Fibroblast of the aortic adventitia (primary cell): ENCODE data around the gene ARHGEF25. TPM values are rescaled to one million over a fixed set of nuclear protein-coding genes. Genes with fewer than 3 reads are reported as not detected.

ENCODE experiments used
- DNase-seq: peaks from one replicate; pipeline ENCODE4 v3.0.0-alpha.2; 2010; ENCODE audit warnings: low read depth
- H3K4me3 ChIP-seq: 2 replicates; pipeline ENCODE4 v1.5.1; 2011; ENCODE audit warnings: low read depth, mild to moderate bottlenecking, control low read depth, low read length, moderate library complexity
- total RNA-seq: library from RNA; depleted of rRNA; stranded (reverse); fragments of >200 nt; gene quantifications from 2 replicates; pipeline ENCODE4 v1.2.3, GENCODE V29; 2012; ENCODE audit warnings: low replicate concordance
- TF ChIP-seq, protein P1 (sequence below): IDR thresholded peaks from 2 replicates; pipeline ENCODE4 v1.5.1; 2011; ENCODE audit warnings: mild to moderate bottlenecking, low read length, control low read depth, inconsistent platforms; ENCODE audit not compliant: insufficient read depth

ARHGEF25 gene
- total RNA-seq, 1 donor, result 18.3 TPM

GRCh38 chr12:57592551-57593165 is 18.6 kb upstream of the ARHGEF25 start:
- H3K4me3 ChIP-seq, result no peak overlapping the region
- TF ChIP-seq, protein P1, sequence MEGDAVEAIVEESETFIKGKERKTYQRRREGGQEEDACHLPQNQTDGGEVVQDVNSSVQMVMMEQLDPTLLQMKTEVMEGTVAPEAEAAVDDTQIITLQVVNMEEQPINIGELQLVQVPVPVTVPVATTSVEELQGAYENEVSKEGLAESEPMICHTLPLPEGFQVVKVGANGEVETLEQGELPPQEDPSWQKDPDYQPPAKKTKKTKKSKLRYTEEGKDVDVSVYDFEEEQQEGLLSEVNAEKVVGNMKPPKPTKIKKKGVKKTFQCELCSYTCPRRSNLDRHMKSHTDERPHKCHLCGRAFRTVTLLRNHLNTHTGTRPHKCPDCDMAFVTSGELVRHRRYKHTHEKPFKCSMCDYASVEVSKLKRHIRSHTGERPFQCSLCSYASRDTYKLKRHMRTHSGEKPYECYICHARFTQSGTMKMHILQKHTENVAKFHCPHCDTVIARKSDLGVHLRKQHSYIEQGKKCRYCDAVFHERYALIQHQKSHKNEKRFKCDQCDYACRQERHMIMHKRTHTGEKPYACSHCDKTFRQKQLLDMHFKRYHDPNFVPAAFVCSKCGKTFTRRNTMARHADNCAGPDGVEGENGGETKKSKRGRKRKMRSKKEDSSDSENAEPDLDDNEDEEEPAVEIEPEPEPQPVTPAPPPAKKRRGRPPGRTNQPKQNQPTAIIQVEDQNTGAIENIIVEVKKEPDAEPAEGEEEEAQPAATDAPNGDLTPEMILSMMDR, result no peak
- no peak for DNase-seq

GRCh38 chr12:57593187-57593586 is 18.0 kb upstream of the ARHGEF25 start:
- DNase-seq, result no peak
- H3K4me3 ChIP-seq, result no peak overlapping the region
- TF ChIP-seq, protein P1, result no peak

DNA sequence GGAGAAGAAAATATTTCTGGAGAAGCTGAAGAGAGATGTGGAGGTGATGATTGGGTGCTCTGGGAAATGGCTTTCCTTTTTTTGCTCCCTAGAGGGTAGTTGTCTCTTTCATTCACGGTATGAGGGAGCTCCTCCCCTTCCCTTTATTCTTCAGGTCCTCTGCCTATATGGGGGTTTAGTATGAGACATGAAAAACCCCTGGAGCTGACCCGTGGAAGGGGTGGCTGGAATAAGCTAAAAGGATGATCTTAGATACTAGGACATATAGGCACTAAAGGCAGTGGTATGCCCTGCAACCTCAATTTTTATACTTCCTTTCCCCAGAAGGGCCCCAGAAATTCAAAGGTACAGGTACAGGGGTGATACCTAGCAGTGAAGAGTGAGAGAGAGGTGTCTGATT is 10.8 kb upstream of the ARHGEF25 start:
- H3K4me3 ChIP-seq, result no peak overlapping the region
- TF ChIP-seq, protein P1, result no peak
- no peak for DNase-seq

GRCh38 chr12:57602544-57602943 is 8.7 kb upstream of the ARHGEF25 start:
- H3K4me3 ChIP-seq, result no peak overlapping the region
- TF ChIP-seq, protein P1, result no peak
- no peak for DNase-seq

GRCh38 chr12:57603324-57603723 is 7.9 kb upstream of the ARHGEF25 start:
- no peak overlapping the region for H3K4me3 ChIP-seq
- TF ChIP-seq, protein P1, result no peak

GRCh38 chr12:57603815-57604453 is 7.3 kb upstream of the ARHGEF25 start:
- H3K4me3 ChIP-seq, result peak overlapping the region; percentile 72
- TF ChIP-seq, protein P1, result no peak
- DNase-seq, result peak; percentile 71

More at GRCh38 chr12:57603324-57603723, 7.9 kb upstream of the ARHGEF25 start:
- no peak for DNase-seq
